Endothelial cell of umbilical vein (primary cell): ENCODE results near the gene PRRC2B.
"Not testable (repeated sequence)": the region's sequence is repeated elsewhere in the genome, so short reads cannot be mapped to it uniquely, and the experiment has no call there.

ENCODE experiments used
- EZH2 ChIP-seq: IDR thresholded peaks from 2 replicates; pipeline ENCODE4 v1.6.1; 2012; ENCODE audit warnings: borderline replicate concordance, low read depth, mild to moderate bottlenecking, moderate library complexity, low read length, inconsistent platforms; ENCODE audit not compliant: severe bottlenecking
- GATA2 ChIP-seq: IDR thresholded peaks from 2 replicates; pipeline ENCODE4 v1.7.0; 2011; ENCODE audit warnings: low read depth, mild to moderate bottlenecking, moderate library complexity, mixed read lengths, low read length; ENCODE audit not compliant: insufficient read length, insufficient read depth
- JUN ChIP-seq: IDR thresholded peaks from 2 replicates; pipeline ENCODE4 v1.6.1; 2011; ENCODE audit warnings: borderline replicate concordance, low read depth; ENCODE audit not compliant: insufficient read length, insufficient read depth
- MYC ChIP-seq: IDR thresholded peaks from one replicate; pipeline ENCODE4 v1.6.1; 2011; ENCODE audit warnings: mild to moderate bottlenecking, low read depth, low read length
- POLR2A ChIP-seq: IDR thresholded peaks from 2 replicates; pipeline ENCODE4 v1.6.1; 2012; ENCODE audit warnings: low read depth, mild to moderate bottlenecking, control low read depth, low read length
- POLR2AphosphoS5 ChIP-seq: IDR thresholded peaks from 2 replicates; pipeline ENCODE4 v1.6.1; 2012; ENCODE audit warnings: low read depth, mild to moderate bottlenecking, control low read depth, low read length, moderate library complexity; ENCODE audit not compliant: insufficient read depth
- TF ChIP-seq, protein P1 (sequence below), 2 donors: IDR thresholded peaks; 1 replicate in 1 of 2; 2 replicates in 1 of 2; pipeline ENCODE4 v1.5.1; 2011; ENCODE audit warnings: low read length in 2 of 2, mild to moderate bottlenecking in 2 of 2, moderate library complexity in 2 of 2, control low read depth in 1 of 2, inconsistent platforms in 1 of 2, low read depth in 1 of 2; ENCODE audit not compliant: insufficient read depth in 1 of 2; ENCODE audit errors: extremely low read depth in 1 of 2
- TF ChIP-seq, protein P2 (sequence below): IDR thresholded peaks from 2 replicates; pipeline ENCODE4 v1.6.1; 2011; ENCODE audit not compliant: insufficient read depth, insufficient read length

DNA sequence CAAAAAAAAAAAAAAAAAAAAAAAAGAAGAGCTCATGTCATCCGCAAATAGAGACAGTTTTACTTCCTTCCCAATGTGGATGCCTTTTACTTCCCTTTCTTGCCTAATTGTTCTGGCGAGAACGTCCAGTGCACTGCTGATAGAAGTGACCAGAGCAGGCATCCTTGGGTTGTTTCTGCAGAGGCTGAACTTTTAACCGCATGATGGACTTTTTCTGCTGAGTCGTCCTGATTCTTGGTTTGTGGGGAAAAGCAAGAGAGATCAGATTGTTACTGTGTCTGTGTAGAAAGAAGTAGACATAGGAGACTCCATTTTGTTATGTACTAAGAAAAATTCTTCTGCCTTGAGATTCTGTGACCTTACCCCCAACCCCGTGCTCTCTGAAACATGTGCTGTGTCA lies 37.4 kb upstream of the PRRC2B start:
- TF ChIP-seq, protein P1, sequence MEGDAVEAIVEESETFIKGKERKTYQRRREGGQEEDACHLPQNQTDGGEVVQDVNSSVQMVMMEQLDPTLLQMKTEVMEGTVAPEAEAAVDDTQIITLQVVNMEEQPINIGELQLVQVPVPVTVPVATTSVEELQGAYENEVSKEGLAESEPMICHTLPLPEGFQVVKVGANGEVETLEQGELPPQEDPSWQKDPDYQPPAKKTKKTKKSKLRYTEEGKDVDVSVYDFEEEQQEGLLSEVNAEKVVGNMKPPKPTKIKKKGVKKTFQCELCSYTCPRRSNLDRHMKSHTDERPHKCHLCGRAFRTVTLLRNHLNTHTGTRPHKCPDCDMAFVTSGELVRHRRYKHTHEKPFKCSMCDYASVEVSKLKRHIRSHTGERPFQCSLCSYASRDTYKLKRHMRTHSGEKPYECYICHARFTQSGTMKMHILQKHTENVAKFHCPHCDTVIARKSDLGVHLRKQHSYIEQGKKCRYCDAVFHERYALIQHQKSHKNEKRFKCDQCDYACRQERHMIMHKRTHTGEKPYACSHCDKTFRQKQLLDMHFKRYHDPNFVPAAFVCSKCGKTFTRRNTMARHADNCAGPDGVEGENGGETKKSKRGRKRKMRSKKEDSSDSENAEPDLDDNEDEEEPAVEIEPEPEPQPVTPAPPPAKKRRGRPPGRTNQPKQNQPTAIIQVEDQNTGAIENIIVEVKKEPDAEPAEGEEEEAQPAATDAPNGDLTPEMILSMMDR (IDR thresholded peaks at IDR 0.05; ENCODE audit: extremely low read depth in 1 of 2, insufficient read depth in 1 of 2, low read depth in 1 of 2, low read length in 2 of 2) = not testable (repeated sequence)
- TF ChIP-seq, protein P2, sequence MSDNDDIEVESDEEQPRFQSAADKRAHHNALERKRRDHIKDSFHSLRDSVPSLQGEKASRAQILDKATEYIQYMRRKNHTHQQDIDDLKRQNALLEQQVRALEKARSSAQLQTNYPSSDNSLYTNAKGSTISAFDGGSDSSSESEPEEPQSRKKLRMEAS = not testable (repeated sequence)
- not testable (repeated sequence) for TF ChIP-seq POLR2AphosphoS5, EZH2, MYC, POLR2A, JUN, GATA2
